GM10248 (cell line): ENCODE data around the gene CCDC33.
A peak's percentile ranks its signal among the peaks of the same experiment; 100 is the strongest.

Experiments
- CTCF ChIA-PET: fragments of 300-600 bp; sonication (Branson Sonifier 250); formaldehyde crosslinking; extraction: SDS; loops from one replicate; lab custom pipeline; 2021; ENCODE audit warnings: antibody characterized with exemption; lab: Yijun Ruan, JAX
- POLR2A ChIA-PET: fragments of 350-650 bp; sonication (Branson Sonifier 250); formaldehyde crosslinking; extraction: SDS; loops from one replicate; lab custom pipeline; 2020; ENCODE audit warnings: antibody characterized with exemption; lab: Yijun Ruan, JAX
- DNase-seq: peaks from one replicate; pipeline ENCODE4 v3.0.0; 2012; ENCODE audit errors: extremely low spot score
- TF ChIP-seq, protein P1 (sequence below): IDR thresholded peaks from 2 replicates; pipeline ENCODE4 v1.5.1; 2012; ENCODE audit warnings: mild to moderate bottlenecking, low read depth; ENCODE audit errors: extremely low read depth, missing control alignments, control extremely low read depth

CCDC33 gene

GRCh38 chr15:74378848-74379247, 142.7 kb downstream of the CCDC33 start:
- DNase-seq, result peak; percentile 49
- CTCF ChIA-PET, result interaction anchor here (0.9 to 22.3 kb wide), 8 partner anchors 24 to 253 kb away, joined by 3 to 827 read pairs (median 4); partner anchors contain the start of genes SEMA7A and UBL7
- POLR2A ChIA-PET, result interaction anchor here (0.6 to 1.0 kb wide), 2 partner anchors 24 to 555 kb away, joined by 3 to 5 read pairs; no protein-coding TSS in a partner anchor

GRCh38 chr15:74380361-74381189, 144.4 kb downstream of the CCDC33 start:
- ChIA-PET POLR2A (no interaction called here), CTCF (interaction anchor here (0.9 to 22.3 kb wide), 9 partner anchors 11 to 389 kb away, joined by 3 to 827 read pairs (median 16); partner anchors contain the start of gene SEMA7A)
- TF ChIP-seq, protein P1, sequence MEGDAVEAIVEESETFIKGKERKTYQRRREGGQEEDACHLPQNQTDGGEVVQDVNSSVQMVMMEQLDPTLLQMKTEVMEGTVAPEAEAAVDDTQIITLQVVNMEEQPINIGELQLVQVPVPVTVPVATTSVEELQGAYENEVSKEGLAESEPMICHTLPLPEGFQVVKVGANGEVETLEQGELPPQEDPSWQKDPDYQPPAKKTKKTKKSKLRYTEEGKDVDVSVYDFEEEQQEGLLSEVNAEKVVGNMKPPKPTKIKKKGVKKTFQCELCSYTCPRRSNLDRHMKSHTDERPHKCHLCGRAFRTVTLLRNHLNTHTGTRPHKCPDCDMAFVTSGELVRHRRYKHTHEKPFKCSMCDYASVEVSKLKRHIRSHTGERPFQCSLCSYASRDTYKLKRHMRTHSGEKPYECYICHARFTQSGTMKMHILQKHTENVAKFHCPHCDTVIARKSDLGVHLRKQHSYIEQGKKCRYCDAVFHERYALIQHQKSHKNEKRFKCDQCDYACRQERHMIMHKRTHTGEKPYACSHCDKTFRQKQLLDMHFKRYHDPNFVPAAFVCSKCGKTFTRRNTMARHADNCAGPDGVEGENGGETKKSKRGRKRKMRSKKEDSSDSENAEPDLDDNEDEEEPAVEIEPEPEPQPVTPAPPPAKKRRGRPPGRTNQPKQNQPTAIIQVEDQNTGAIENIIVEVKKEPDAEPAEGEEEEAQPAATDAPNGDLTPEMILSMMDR, result no peak
- no peak for DNase-seq

More at GRCh38 chr15:74378848-74379247, 142.7 kb downstream of the CCDC33 start:
- TF ChIP-seq, protein P1, result no peak

GRCh38 chr15:74381190-74381453, 145.0 kb downstream of the CCDC33 start:
- ChIA-PET CTCF (interaction anchor here (0.9 to 22.3 kb wide), 13 partner anchors 10 to 389 kb away, joined by 3 to 827 read pairs (median 10); partner anchors contain the start of gene SEMA7A), POLR2A (no interaction called here)
- TF ChIP-seq, protein P1, result no peak
- no peak for DNase-seq

- ChIA-PET CTCF (interaction anchor here (0.9 to 22.3 kb wide), 17 partner anchors 10 to 389 kb away, joined by 3 to 827 read pairs (median 6); partner anchors contain the start of gene SEMA7A), POLR2A (no interaction called here)
- TF ChIP-seq, protein P1, result no peak
- no peak for DNase-seq
These were observed 145.4 kb downstream of the CCDC33 start for GRCh38 chr15:74381481-74381880.

GRCh38 chr15:74382004-74382816, 146.1 kb downstream of the CCDC33 start:
- TF ChIP-seq, protein P1, result peak; percentile 94
- ChIA-PET CTCF (interaction anchor here (0.8 to 22.3 kb wide), 31 partner anchors 11 to 402 kb away, joined by 3 to 827 read pairs (median 4); partner anchors contain the start of genes SEMA7A and UBL7), POLR2A (interaction anchor here (0.6 to 0.9 kb wide), 2 partner anchors 34 to 96 kb away, joined by 4 read pairs; no protein-coding TSS in a partner anchor)
- peak; percentile 78 for DNase-seq

DNA sequence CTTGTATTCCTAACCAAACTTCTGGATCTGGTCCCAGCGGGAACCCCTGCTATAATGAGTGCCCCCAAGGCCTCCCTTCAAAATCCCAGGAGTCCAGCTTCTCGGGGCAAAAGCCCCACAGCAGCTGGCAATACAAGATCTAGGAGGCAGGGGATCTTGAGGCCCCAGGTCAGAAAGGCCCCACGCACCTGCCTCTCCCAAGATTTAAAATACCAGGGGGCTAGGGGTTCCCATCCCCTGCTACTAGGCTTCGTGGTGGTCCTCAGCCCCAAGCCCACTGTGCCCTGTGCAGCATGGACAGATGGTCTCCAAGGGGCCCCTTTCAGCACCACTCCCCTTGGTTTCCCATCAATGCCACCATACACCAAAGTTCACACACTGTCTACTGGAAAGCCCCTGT, 147.2 kb downstream of the CCDC33 start:
- POLR2A ChIA-PET, result no interaction called here

More for the DNA sequence above, 147.2 kb downstream of the CCDC33 start:
- DNase-seq, result no peak
- CTCF ChIA-PET, result interaction anchor here (0.9 to 22.3 kb wide), 13 partner anchors 10 to 388 kb away, joined by 3 to 827 read pairs (median 4); partner anchors contain the start of gene SEMA7A
- TF ChIP-seq, protein P1, result no peak
